Measurements from ENCODE around the gene BHLHA15.

Gene BHLHA15

DNA sequence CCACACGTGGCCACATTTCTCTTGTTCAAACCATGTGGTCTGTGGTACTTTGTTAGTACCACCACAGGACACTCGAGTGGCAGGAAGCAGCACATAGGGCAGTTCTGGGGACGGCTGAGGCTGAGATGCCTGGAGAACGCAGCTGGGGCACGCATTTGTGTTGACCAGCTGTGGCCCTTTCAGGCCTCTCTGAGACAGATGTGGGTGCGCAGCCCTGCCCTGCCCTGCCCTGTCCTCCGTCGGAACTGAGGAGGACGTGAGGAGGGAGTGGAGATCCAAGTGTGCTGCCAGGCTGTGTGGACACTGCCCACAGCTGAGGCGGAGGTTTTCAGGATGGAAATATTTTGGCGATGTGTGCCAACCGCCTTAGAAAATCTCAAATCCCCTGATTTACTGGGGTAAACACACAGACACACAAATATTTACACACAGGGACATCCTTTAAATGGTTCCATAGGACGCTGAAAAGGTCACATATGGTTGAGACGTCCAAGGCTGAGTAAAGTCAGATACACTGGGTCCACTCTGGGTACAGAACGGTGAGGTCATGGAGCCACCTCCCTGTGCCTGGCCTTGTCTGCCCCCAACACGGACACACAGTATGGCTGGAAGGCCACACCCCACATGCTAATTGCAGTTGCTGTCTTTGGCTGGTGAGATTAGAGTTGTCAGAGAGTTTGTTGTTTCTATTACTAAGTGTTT lies 14.8 kb downstream of the BHLHA15 start:
- no peak for DNase-seq (ENCODE audit: low read depth)

DNA sequence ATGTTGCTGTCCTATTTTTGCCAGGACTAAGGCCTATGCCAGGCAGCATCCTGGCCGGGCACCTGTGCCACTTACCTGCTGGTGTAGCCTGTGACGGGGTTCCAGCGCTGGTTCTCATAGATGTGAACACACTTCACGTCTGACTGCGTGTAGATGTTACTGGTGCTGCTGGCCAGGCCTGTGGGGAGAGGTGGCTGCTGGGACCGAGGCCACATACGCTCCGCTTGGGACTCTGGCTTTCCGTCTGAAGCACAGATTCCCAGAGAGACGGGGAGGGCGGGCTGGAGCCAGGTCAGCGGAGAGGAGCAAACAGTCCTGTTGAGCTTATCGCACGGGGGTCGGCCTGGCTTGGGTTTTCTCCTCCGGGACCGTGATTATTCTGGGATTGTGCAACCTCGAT lies 16.7 kb downstream of the BHLHA15 start:
- no peak for DNase-seq (ENCODE audit: low read depth)

GRCh38 chr7:98228801-98229200 lies 17.6 kb downstream of the BHLHA15 start:
- DNase-seq (ENCODE audit: low read depth), result no peak

GRCh38 chr7:98229441-98229840 lies 18.2 kb downstream of the BHLHA15 start:
- DNase-seq (ENCODE audit: low read depth), result no peak

- no peak for DNase-seq (ENCODE audit: low read depth)
These were observed 18.9 kb downstream of the BHLHA15 start for GRCh38 chr7:98229991-98230745.

- no peak for DNase-seq (ENCODE audit: low read depth)
These were observed 19.7 kb downstream of the BHLHA15 start for GRCh38 chr7:98230746-98231471.

- no peak for DNase-seq (ENCODE audit: low read depth)
These were observed 20.4 kb downstream of the BHLHA15 start for GRCh38 chr7:98231493-98232262.

DNA sequence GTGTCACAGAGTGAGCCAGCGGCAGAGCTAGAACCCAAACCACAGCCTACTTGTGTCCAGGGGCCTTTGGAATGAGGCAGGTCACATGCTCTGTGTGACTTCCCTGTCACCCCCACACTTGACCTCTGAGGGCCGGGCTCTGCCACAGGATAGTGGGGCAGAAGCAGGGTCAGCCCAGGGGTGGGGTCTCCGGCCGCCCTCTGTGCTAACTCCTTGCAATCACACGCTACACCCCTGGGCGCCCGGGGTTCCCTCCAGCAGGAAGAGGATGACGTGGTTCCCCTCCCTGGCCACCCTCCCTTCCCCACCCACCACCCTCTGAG lies 21.0 kb downstream of the BHLHA15 start:
- no peak for DNase-seq (ENCODE audit: low read depth)

GRCh38 chr7:98232799-98233198 lies 21.6 kb downstream of the BHLHA15 start:
- no peak for DNase-seq (ENCODE audit: low read depth)

DNA sequence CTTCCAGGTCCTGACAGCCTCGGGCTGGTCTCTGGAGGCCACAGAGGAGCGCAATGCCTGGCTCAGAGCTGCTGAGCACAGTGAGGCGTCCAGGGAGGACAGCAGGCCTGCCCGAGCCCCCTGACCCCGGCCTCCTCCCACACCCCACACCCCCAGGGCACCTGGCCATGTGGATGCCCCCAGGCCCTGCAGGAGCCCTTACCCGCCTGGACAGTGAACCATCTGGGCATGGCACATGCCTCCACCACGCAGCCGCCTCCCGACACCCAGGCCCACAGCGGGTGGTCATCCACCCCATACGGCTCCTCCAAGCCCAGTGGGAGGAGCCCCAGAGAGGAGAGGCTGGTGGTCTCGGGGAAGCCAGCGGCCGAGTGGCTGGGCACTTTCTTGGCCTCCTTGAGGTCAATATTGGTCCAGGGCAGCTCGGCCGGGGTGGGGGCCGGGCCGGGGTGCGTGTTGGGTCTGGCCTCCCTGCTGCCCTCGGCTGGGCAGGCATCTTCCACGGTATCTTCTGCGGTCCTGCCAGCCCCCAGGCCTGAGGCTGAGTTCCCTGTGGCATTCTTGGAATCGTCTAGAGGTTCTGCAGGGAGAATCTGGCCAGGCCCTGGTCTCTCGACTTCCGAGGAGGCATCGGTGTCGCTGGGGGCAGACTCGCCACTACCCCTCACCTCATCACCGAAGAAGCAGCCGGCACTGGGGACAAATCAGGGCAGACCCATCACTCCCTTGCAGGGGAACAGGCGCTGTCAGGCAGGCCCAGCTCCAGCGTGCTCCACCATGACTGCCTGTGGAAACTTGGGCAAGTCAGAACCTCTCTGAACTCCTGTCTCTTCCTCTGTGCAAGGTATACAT lies 22.2 kb downstream of the BHLHA15 start:
- no peak for DNase-seq (ENCODE audit: low read depth)

DNA sequence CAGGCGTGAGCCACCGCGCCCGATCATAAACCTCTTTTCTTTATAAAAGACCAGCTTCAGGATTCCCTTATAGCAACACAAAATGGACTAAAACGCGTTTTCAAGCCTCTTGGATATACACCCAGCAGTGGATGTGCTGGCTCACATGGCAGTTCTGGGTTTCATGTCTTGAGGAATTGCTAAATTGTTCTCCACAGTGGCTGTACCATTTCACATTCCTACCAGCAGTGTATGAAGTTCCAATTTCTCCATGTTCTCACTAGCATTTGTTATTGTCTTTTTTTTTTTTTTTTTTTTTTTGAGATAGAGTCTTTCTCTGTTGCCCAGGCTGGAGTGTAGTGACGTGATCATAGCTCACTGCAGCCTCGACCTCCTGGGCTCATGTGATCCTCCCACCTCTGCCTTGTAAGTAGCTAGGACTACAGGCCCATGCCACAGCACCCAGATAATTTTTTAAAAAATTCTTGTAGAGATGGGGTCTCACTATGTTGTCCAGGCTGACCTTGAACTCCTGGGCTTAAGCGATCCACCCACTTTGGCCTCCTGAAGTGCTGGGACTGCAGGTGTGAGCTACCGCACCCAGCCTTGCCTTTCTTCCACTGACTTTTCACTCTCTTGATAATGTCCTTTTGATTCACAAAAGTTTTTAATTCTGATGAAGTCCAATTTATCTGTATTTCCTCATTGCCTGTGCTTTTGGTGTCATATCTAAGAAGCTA lies 23.3 kb downstream of the BHLHA15 start:
- DNase-seq (ENCODE audit: low read depth), result no peak

- no peak for DNase-seq (ENCODE audit: low read depth)
These were observed 24.7 kb downstream of the BHLHA15 start for GRCh38 chr7:98235901-98236300.

GRCh38 chr7:98236355-98237185 lies 25.3 kb downstream of the BHLHA15 start:
- no peak for DNase-seq (ENCODE audit: low read depth)

DNA sequence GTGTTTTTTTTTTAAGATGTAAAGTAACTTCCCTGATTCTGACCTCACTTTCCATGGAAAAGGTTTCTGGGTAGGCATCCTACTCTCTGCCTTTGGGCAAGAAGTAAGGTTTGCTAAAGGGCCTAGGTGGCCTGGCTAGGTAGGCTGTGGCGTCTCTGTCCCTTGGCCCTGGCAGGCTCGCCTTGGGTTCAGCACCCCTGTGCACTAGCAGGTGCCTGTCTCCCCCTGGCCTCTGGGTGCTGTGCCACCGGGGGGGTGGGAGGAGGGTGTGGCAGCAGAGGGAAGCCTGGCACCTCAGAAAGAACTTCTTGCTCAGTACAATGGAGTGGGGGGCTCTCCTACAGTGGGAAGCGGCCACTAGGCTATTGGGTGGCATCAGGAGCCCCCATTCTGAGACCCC lies 26.8 kb downstream of the BHLHA15 start:
- DNase-seq (ENCODE audit: low read depth), result no peak

DNA sequence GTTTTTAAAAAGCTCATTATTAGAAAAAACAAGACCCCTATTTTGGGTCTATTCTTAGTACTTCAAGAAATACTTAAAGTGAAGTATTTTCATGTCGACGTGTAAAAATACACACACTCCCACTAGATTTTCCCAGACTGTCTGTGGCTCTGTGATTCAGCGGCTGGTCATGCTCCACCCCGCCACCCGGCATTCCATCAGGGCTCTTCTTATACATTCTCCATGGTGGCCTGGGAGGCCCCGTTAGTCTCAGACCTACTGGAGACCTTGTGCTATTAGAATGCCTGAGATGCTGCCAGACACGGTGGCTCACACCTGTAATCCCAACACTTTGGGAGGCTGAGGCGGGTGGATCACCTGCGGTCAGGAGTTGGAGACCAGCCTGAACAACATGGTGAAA lies 27.7 kb downstream of the BHLHA15 start:
- DNase-seq (ENCODE audit: low read depth), result no peak

DNA sequence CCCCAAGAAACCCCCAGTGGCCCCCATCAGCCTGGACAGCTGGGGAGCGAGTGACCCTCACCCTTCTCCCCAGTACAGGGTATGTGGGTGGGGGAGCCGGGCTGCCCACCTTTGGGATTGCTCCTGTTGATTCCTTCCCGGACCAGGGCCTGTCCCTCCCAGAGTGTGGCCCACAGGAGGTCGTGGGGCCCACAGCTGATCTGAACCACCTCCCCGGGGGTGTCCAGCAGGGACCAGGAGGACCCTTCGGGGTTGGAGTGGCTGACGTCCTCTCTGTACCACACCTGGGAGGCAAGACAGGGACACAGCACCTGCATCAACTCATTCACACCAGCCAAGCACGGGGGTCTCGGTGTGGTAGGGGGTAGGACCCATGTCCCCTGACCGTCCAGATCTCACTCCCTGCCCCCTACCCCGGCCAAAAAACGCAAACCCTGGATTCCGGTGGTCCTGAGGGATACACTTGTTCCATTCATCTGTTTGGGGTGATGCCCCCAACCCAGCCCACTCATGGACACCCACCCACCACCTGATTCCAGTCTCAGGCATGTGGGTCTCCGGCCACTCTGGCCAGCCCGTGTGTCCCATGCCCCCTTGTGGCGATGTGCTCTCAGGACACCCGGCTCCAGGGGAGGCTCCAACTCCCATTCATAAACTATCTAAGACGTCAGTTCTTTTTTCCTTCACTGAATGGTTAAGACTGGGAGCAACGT lies 29.9 kb downstream of the BHLHA15 start:
- no peak for DNase-seq (ENCODE audit: low read depth)

DNA sequence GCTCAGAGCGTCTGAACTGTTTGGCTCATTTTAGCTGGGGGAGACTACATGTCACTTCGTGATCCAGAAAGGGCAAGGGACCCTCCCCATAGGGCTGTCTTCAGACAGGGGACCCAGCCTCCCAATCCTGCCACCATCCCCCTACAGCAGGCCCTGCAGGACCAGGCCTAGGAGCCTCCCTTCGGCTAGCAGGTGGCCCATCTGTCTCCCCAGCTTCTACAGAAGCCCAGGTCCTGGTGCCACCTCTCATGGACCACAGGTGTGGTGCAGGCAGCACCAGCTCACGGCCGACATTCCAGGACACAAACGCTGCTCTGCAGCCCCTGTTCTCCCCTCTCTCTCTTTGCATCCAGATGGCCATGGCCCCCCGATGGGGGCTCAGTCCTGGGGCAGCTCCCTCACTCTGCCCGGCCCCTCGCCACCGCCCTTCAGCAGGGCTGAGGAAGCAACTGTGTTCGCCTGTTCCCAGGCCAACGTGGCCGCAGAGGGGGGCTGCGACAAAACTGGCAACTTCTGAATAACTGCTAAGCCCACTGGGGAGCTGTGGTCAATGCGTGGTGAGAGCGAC lies 30.5 kb downstream of the BHLHA15 start:
- no peak for DNase-seq (ENCODE audit: low read depth)

DNA sequence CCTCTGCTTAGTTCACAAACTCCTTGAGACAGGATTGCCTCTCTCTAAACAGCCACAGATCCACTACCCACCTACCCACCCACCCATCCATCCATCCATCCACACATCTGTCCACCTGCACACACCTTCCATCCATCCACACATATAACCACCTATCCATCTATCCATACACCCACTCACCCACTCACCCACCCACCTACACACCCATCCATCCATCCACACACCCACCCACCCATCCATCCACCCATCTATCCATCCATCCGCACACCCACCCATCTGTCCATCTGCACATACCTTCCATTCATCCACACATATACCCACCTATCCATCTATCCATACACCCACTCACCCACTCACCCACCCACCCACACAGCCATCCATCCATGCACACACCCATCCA lies 31.1 kb downstream of the BHLHA15 start:
- no peak for DNase-seq (ENCODE audit: low read depth)

DNA sequence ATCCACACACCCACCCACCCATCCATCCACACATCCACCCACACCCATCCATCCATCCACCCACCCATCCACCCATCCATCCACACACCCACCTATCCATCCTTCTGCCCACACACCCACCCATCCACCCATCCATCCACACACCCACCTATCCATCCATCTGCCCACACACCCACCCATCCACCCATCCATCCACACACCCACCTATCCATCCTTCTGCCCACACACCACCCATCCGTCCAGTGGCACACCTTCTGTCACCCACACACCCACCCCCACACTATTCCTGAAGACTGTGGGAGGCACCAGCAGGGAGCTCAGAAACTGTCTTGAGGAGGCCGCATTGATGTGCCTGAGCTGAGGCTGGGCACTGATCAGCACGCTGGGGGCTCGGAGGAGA lies 31.7 kb downstream of the BHLHA15 start:
- DNase-seq (ENCODE audit: low read depth), result no peak
